Fibroblast of lung (primary cell): ENCODE results near the gene DPEP1. TPM values are rescaled to one million over a fixed set of nuclear protein-coding genes. Genes with fewer than 3 reads are reported as not detected.
"Not testable (repeated sequence)": the region's sequence is repeated elsewhere in the genome, so short reads cannot be mapped to it uniquely, and the experiment has no call there.

Source experiments
- DNase-seq, 2 donors: peaks; one replicate each; pipeline versions ENCODE4 v3.0.0 to v3.0.0-alpha.2; 2010; ENCODE audit warnings: low read depth in 2 of 2
- H2AFZ ChIP-seq: 2 replicates; pipeline ENCODE4 v1.5.1; 2012; ENCODE audit warnings: low read length, control low read depth, inconsistent platforms
- H3K27ac ChIP-seq: 2 replicates; pipeline ENCODE4 v1.5.1; 2011; ENCODE audit warnings: low read length, control low read depth; ENCODE audit not compliant: insufficient read depth
- H3K27me3 ChIP-seq: 2 replicates; pipeline ENCODE4 v1.5.1; 2011; ENCODE audit warnings: mild to moderate bottlenecking, low read length; ENCODE audit not compliant: control insufficient read depth, insufficient read depth
- H3K36me3 ChIP-seq: 2 replicates; pipeline ENCODE4 v1.5.1; 2011; ENCODE audit warnings: low read length; ENCODE audit not compliant: control insufficient read depth, insufficient read depth
- H3K4me1 ChIP-seq: 2 replicates; pipeline ENCODE4 v1.5.1; 2011; ENCODE audit warnings: low read length; ENCODE audit not compliant: control insufficient read depth, insufficient read depth; ENCODE audit errors: extremely low read depth
- H3K4me2 ChIP-seq: 2 replicates; pipeline ENCODE4 v1.5.1; 2011; ENCODE audit warnings: low read length, control low read depth; ENCODE audit not compliant: insufficient read depth; ENCODE audit errors: extremely low read depth
- H3K4me3 ChIP-seq, 4 experiments: fragments of 200-600 bp in 1 of 4; sonication (generic) in 1 of 4; replicated peaks in 1 of 4; 2 replicates each; pipeline ENCODE4 v1.5.1; 2011 to 2016; ENCODE audit warnings: low read length in 4 of 4, low read depth in 3 of 4, mild to moderate bottlenecking in 3 of 4, control low read depth in 2 of 4, inconsistent platforms in 1 of 4, mixed read lengths in 1 of 4; ENCODE audit not compliant: insufficient read depth in 1 of 4; ENCODE audit errors: control extremely low read depth in 1 of 4
- H3K79me2 ChIP-seq: 2 replicates; pipeline ENCODE4 v1.5.1; 2012; ENCODE audit warnings: mild to moderate bottlenecking, low read length, inconsistent platforms; ENCODE audit not compliant: control insufficient read depth, insufficient read depth
- H3K9ac ChIP-seq: 2 replicates; pipeline ENCODE4 v1.5.1; 2011; ENCODE audit warnings: mild to moderate bottlenecking, low read length, control low read depth; ENCODE audit not compliant: insufficient read depth
- H3K9me3 ChIP-seq: 2 replicates; pipeline ENCODE4 v1.5.1; 2012; ENCODE audit warnings: low read depth, low read length; ENCODE audit not compliant: control insufficient read depth, insufficient read depth
- H4K20me1 ChIP-seq: 2 replicates; pipeline ENCODE4 v1.5.1; 2011; ENCODE audit warnings: low read length; ENCODE audit not compliant: control insufficient read depth, insufficient read depth; ENCODE audit errors: extremely low read depth
- CTCF ChIP-seq, 2 donors: IDR thresholded peaks in 1 of 2; conservative IDR thresholded peaks in 1 of 2; 1 replicate in 1 of 2; 2 replicates in 1 of 2; pipeline ENCODE4 v1.5.1; 2011 to 2012; ENCODE audit warnings: low read length in 2 of 2, control low read depth in 1 of 2, inconsistent platforms in 1 of 2, low read depth in 1 of 2, mild to moderate bottlenecking in 1 of 2
- EZH2 ChIP-seq: IDR thresholded peaks from 2 replicates; pipeline ENCODE4 v1.5.1; 2012; ENCODE audit warnings: low read length, control low read depth, mild to moderate bottlenecking; ENCODE audit errors: missing control alignments
- polyA plus RNA-seq, 2 donors: library from polyadenylated mRNA; depleted of rRNA in 1 of 2; stranded (reverse) in 1 of 2; unstranded in 1 of 2; fragments of >200 nt; gene quantifications; 2 replicates each; pipeline ENCODE4 v1.2.1, GENCODE V29; 2011 to 2012; ENCODE audit warnings: missing spikeins in 1 of 2
- total RNA-seq: library from RNA; depleted of rRNA; stranded (reverse); fragments of >200 nt; gene quantifications from 2 replicates; pipeline ENCODE4 v1.2.1, GENCODE V29; 2014

Gene DPEP1
- total and polyA plus RNA-seq, 2 donors (not counting 1 experiment from before 2014, with no cell fraction given) = 0.17 TPM; not detected in 1

- peak overlapping the region; percentile 27 for H3K27ac ChIP-seq
- H3K4me2 ChIP-seq = no peak overlapping the region
- no peaks in the 10 kb centered on the region for H3K79me2 ChIP-seq
- peaks cover 4% of the 10 kb centered on the region for H3K36me3 ChIP-seq
- H3K9me3 ChIP-seq = no peaks in the 10 kb centered on the region
- TF ChIP-seq CTCF (conservative IDR thresholded peaks at IDR 0.05 in 1 of 2, IDR thresholded peaks at IDR 0.05 in 1 of 2; ENCODE audit: low read depth in 1 of 2, low read length in 2 of 2) = no peak
- no peak for TF ChIP-seq EZH2
- H3K4me1 ChIP-seq = peaks cover 9% of the 10 kb centered on the region
- H3K9ac ChIP-seq = no peak overlapping the region
- H2AFZ ChIP-seq = no peak overlapping the region
- H3K4me3 ChIP-seq = no peak overlapping the region
- DNase-seq = peak; percentile 37 to 52
- H4K20me1 ChIP-seq = no peaks in the 10 kb centered on the region
- H3K27me3 ChIP-seq = no peaks in the 10 kb centered on the region
Measured at GRCh38 chr16:89586853-89587252, 26.6 kb upstream of the DPEP1 start.

GRCh38 chr16:89587676-89588075, 25.8 kb upstream of the DPEP1 start:
- not testable (repeated sequence) for H2AFZ ChIP-seq, H3K9me3 ChIP-seq, H4K20me1 ChIP-seq, H3K4me2 ChIP-seq, H3K79me2 ChIP-seq, DNase-seq, H3K27me3 ChIP-seq, H3K4me3 ChIP-seq, H3K9ac ChIP-seq, H3K27ac ChIP-seq, H3K36me3 ChIP-seq, H3K4me1 ChIP-seq

- H3K4me2 ChIP-seq = no peak overlapping the region
- no peaks in the 10 kb centered on the region for H3K9me3 ChIP-seq
- H3K27ac ChIP-seq = no peak overlapping the region
- no peak overlapping the region for H2AFZ ChIP-seq
- no peaks in the 10 kb centered on the region for H3K4me1 ChIP-seq
- H3K79me2 ChIP-seq = no peaks in the 10 kb centered on the region
- no peak overlapping the region for H3K9ac ChIP-seq
- peaks cover 3% of the 10 kb centered on the region for H3K36me3 ChIP-seq
- H3K4me3 ChIP-seq = no peak overlapping the region
- H4K20me1 ChIP-seq = no peaks in the 10 kb centered on the region
- TF ChIP-seq CTCF (conservative IDR thresholded peaks at IDR 0.05 in 1 of 2, IDR thresholded peaks at IDR 0.05 in 1 of 2; ENCODE audit: low read depth in 1 of 2, low read length in 2 of 2) (no peak), EZH2 (no peak)
- H3K27me3 ChIP-seq = no peaks in the 10 kb centered on the region
- no peak for DNase-seq
Measured at GRCh38 chr16:89588413-89589109, 24.9 kb upstream of the DPEP1 start.
